HG03520 (cell line): ENCODE results near the gene MAGT1.
"Not testable (repeated sequence)": the region's sequence is repeated elsewhere in the genome, so short reads cannot be mapped to it uniquely, and the experiment has no call there.

Experiments
- ATAC-seq: cut with Tn5 transposase; IDR thresholded peaks from one replicate; pipeline ENCODE4 v1.9.1; 2021; ENCODE audit warnings: mild to moderate bottlenecking, moderate library complexity; ENCODE audit not compliant: unreplicated experiment

MAGT1 gene

GRCh38 chrX:77894921-77895886 lies at the start of gene MAGT1:
TSS of gene MAGT1 (minus strand) at chrX:77895435. CDS start at chrX:77895410, 25 bp downstream.
- peak; percentile 83 for ATAC-seq

GRCh38 chrX:77945031-77945430 lies 49.8 kb upstream of the MAGT1 start:
- ATAC-seq = not testable (repeated sequence)

- no peak for ATAC-seq
Measured at GRCh38 chrX:77938083-77938680, 42.9 kb upstream of the MAGT1 start.

- no peak for ATAC-seq
Measured at GRCh38 chrX:77937291-77937690, 42.1 kb upstream of the MAGT1 start.

- ATAC-seq = no peak
Measured at GRCh38 chrX:77936299-77936698, 41.1 kb upstream of the MAGT1 start.

- no peak for ATAC-seq
Measured at GRCh38 chrX:77935886-77936285, 40.7 kb upstream of the MAGT1 start.

- no peak for ATAC-seq
Measured at GRCh38 chrX:77930581-77930980, 35.3 kb upstream of the MAGT1 start.

GRCh38 chrX:77925764-77926163 lies 30.5 kb upstream of the MAGT1 start:
- no peak for ATAC-seq

- ATAC-seq = no peak
Measured at GRCh38 chrX:77924320-77924859, 29.2 kb upstream of the MAGT1 start.

GRCh38 chrX:77922787-77923186 lies 27.6 kb upstream of the MAGT1 start:
- ATAC-seq = no peak

- not testable (repeated sequence) for ATAC-seq
Measured at GRCh38 chrX:77919370-77919769, 24.1 kb upstream of the MAGT1 start.

- no peak for ATAC-seq
Measured at GRCh38 chrX:77918568-77918967, 23.3 kb upstream of the MAGT1 start.

GRCh38 chrX:77917294-77917933 lies 22.2 kb upstream of the MAGT1 start:
- peak; percentile 53 for ATAC-seq

- peak; percentile 90 for ATAC-seq
Measured at GRCh38 chrX:77910108-77910840, 15.0 kb upstream of the MAGT1 start, which contains the start of gene ATP7A. TSS of gene ATP7A (plus strand) at chrX:77910693. CDS start at chrX:77971642, 60,949 bp downstream.

- ATAC-seq = no peak
Measured at GRCh38 chrX:77901506-77901905, 6.3 kb upstream of the MAGT1 start.

- no peak for ATAC-seq
Measured at GRCh38 chrX:77900688-77901087, 5.5 kb upstream of the MAGT1 start.

- ATAC-seq = peak; percentile 58
Measured at GRCh38 chrX:77899081-77899828, 4.0 kb upstream of the MAGT1 start, which contains the start of gene COX7B. TSS of gene COX7B (plus strand) at chrX:77899468. CDS start at chrX:77899554, 86 bp downstream.

GRCh38 chrX:77893713-77894112 lies 1.5 kb downstream of the MAGT1 start:
- no peak for ATAC-seq

- ATAC-seq = no peak
Measured at GRCh38 chrX:77892887-77893286, 2.3 kb downstream of the MAGT1 start.

- not testable (repeated sequence) for ATAC-seq
Measured at GRCh38 chrX:77881418-77881817, 13.8 kb downstream of the MAGT1 start.
